Measurements from ENCODE around the gene PIGS. TPM values are rescaled to one million over a fixed set of nuclear protein-coding genes. Genes with fewer than 3 reads are reported as not detected.

Gene PIGS
- total and polyA plus RNA-seq, 2 of the 13 experiments (the other 11 are each of a cell fraction or from before 2014, with no cell fraction given), result 31.7 to 42.6 TPM

GRCh38 chr17:28552176-28552999 is 18.9 kb downstream of the PIGS start, which contains the start of gene UNC119 (continued):
- TF ChIP-seq, protein P1, sequence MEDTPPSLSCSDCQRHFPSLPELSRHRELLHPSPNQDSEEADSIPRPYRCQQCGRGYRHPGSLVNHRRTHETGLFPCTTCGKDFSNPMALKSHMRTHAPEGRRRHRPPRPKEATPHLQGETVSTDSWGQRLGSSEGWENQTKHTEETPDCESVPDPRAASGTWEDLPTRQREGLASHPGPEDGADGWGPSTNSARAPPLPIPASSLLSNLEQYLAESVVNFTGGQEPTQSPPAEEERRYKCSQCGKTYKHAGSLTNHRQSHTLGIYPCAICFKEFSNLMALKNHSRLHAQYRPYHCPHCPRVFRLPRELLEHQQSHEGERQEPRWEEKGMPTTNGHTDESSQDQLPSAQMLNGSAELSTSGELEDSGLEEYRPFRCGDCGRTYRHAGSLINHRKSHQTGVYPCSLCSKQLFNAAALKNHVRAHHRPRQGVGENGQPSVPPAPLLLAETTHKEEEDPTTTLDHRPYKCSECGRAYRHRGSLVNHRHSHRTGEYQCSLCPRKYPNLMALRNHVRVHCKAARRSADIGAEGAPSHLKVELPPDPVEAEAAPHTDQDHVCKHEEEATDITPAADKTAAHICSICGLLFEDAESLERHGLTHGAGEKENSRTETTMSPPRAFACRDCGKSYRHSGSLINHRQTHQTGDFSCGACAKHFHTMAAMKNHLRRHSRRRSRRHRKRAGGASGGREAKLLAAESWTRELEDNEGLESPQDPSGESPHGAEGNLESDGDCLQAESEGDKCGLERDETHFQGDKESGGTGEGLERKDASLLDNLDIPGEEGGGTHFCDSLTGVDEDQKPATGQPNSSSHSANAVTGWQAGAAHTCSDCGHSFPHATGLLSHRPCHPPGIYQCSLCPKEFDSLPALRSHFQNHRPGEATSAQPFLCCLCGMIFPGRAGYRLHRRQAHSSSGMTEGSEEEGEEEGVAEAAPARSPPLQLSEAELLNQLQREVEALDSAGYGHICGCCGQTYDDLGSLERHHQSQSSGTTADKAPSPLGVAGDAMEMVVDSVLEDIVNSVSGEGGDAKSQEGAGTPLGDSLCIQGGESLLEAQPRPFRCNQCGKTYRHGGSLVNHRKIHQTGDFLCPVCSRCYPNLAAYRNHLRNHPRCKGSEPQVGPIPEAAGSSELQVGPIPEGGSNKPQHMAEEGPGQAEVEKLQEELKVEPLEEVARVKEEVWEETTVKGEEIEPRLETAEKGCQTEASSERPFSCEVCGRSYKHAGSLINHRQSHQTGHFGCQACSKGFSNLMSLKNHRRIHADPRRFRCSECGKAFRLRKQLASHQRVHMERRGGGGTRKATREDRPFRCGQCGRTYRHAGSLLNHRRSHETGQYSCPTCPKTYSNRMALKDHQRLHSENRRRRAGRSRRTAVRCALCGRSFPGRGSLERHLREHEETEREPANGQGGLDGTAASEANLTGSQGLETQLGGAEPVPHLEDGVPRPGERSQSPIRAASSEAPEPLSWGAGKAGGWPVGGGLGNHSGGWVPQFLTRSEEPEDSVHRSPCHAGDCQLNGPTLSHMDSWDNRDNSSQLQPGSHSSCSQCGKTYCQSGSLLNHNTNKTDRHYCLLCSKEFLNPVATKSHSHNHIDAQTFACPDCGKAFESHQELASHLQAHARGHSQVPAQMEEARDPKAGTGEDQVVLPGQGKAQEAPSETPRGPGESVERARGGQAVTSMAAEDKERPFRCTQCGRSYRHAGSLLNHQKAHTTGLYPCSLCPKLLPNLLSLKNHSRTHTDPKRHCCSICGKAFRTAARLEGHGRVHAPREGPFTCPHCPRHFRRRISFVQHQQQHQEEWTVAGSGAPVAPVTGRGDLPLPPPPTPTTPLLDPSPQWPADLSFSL (CRISPR knock-in tag; IDR thresholded peaks at IDR 0.05), result no peak
- TF ChIP-seq RFX3 (CRISPR knock-in tag; IDR thresholded peaks at IDR 0.05) (no peak), FOXP1 (IDR thresholded peaks at IDR 0.05) (no peak), FOXP1 (CRISPR knock-in tag; IDR thresholded peaks at IDR 0.05) (no peak), HOXA7 (CRISPR knock-in tag; IDR thresholded peaks at IDR 0.05) (no peak), CAMTA2 (CRISPR knock-in tag; IDR thresholded peaks at IDR 0.05; ENCODE audit: borderline replicate concordance) (no peak), ZNF232 (CRISPR knock-in tag; IDR thresholded peaks at IDR 0.05; ENCODE audit: borderline replicate concordance) (0 out of 2 replicates have a peak, but pooled peaks have one; percentile 59), ARNTL (CRISPR knock-in tag; IDR thresholded peaks at IDR 0.05) (no peak), RBFOX2 (IDR thresholded peaks at IDR 0.05; ENCODE audit: low read depth, low read length) (peak; percentile 67), IRF2 (CRISPR knock-in tag; IDR thresholded peaks at IDR 0.05) (no peak), ZNF431 (CRISPR knock-in tag; IDR thresholded peaks at IDR 0.05; ENCODE audit: borderline replicate concordance, low read depth) (no peak), YEATS4 (CRISPR knock-in tag; IDR thresholded peaks at IDR 0.05; ENCODE audit: borderline replicate concordance) (0 out of 2 replicates have a peak, but pooled peaks have one; percentile 46), CTCF (CRISPR knock-in tag; IDR thresholded peaks at IDR 0.05) (no peak), ZNF256 (CRISPR knock-in tag; conservative IDR thresholded peaks at IDR 0.05) (no peak)
- TF ChIP-seq, protein P2, sequence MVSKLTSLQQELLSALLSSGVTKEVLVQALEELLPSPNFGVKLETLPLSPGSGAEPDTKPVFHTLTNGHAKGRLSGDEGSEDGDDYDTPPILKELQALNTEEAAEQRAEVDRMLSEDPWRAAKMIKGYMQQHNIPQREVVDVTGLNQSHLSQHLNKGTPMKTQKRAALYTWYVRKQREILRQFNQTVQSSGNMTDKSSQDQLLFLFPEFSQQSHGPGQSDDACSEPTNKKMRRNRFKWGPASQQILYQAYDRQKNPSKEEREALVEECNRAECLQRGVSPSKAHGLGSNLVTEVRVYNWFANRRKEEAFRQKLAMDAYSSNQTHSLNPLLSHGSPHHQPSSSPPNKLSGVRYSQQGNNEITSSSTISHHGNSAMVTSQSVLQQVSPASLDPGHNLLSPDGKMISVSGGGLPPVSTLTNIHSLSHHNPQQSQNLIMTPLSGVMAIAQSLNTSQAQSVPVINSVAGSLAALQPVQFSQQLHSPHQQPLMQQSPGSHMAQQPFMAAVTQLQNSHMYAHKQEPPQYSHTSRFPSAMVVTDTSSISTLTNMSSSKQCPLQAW (CRISPR knock-in tag; IDR thresholded peaks at IDR 0.05), result 0 out of 2 replicates have a peak, but pooled peaks have one; percentile 58
- TF ChIP-seq, protein P3, sequence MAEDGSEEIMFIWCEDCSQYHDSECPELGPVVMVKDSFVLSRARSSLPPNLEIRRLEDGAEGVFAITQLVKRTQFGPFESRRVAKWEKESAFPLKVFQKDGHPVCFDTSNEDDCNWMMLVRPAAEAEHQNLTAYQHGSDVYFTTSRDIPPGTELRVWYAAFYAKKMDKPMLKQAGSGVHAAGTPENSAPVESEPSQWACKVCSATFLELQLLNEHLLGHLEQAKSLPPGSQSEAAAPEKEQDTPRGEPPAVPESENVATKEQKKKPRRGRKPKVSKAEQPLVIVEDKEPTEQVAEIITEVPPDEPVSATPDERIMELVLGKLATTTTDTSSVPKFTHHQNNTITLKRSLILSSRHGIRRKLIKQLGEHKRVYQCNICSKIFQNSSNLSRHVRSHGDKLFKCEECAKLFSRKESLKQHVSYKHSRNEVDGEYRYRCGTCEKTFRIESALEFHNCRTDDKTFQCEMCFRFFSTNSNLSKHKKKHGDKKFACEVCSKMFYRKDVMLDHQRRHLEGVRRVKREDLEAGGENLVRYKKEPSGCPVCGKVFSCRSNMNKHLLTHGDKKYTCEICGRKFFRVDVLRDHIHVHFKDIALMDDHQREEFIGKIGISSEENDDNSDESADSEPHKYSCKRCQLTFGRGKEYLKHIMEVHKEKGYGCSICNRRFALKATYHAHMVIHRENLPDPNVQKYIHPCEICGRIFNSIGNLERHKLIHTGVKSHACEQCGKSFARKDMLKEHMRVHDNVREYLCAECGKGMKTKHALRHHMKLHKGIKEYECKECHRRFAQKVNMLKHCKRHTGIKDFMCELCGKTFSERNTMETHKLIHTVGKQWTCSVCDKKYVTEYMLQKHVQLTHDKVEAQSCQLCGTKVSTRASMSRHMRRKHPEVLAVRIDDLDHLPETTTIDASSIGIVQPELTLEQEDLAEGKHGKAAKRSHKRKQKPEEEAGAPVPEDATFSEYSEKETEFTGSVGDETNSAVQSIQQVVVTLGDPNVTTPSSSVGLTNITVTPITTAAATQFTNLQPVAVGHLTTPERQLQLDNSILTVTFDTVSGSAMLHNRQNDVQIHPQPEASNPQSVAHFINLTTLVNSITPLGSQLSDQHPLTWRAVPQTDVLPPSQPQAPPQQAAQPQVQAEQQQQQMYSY (CRISPR knock-in tag; IDR thresholded peaks at IDR 0.05), result no peak
